Measurements from ENCODE around the gene H6PD. TPM values are rescaled to one million over a fixed set of nuclear protein-coding genes. Genes with fewer than 3 reads are reported as not detected.

Gene H6PD
- total RNA-seq, 1 donor from 2014 or later, result 36.2 TPM

DNA sequence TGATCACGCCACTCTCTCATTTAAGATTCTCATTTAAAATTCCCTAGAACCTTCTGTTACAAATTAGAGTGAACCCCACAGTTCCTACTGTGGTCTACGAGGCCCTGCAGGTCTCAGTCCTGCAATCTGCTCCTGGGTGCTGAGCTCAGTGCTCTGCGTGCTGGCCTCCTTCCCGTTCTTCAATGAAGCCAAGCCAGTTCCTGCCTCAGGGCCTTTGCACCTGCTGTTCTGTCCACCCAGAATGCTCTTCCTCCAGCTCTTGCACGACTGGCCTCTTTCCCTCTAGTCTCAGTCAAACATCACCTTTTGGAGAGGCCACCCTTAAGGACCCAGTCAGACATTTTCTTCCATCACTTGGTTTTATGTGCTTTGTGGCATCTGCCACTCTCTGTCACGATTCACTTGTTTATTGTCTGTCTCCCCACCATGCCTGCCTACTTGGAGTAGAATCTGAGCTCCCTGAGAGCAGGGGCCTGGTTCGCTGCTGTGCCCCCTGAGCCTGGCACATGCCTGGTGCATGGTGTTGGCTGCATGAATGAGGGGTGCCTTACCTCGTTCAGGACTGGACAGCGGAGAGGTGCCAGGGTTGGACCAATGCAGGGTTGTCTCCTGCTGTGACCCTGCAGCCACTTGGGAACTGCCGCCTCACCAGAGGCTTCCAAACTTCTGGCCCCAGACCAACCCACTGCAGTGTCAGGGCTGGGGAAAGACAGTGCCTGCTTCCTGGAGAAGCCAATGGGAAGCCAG is 9.7 kb upstream of the H6PD start:
- Mint-ChIP-seq H3K4me1 (ENCODE audit: low read depth) (no peaks in the 10 kb centered on the region), H3K27me3 (no peaks in the 10 kb centered on the region), H3K36me3 (ENCODE audit: insufficient read depth) (no peaks in the 10 kb centered on the region), H3K27ac (no peak overlapping the region), H3K4me3 (ENCODE audit: low read depth) (no peak overlapping the region), H3K9me3 (ENCODE audit: low read depth) (no peaks in the 10 kb centered on the region)
- TF ChIP-seq, protein P1, sequence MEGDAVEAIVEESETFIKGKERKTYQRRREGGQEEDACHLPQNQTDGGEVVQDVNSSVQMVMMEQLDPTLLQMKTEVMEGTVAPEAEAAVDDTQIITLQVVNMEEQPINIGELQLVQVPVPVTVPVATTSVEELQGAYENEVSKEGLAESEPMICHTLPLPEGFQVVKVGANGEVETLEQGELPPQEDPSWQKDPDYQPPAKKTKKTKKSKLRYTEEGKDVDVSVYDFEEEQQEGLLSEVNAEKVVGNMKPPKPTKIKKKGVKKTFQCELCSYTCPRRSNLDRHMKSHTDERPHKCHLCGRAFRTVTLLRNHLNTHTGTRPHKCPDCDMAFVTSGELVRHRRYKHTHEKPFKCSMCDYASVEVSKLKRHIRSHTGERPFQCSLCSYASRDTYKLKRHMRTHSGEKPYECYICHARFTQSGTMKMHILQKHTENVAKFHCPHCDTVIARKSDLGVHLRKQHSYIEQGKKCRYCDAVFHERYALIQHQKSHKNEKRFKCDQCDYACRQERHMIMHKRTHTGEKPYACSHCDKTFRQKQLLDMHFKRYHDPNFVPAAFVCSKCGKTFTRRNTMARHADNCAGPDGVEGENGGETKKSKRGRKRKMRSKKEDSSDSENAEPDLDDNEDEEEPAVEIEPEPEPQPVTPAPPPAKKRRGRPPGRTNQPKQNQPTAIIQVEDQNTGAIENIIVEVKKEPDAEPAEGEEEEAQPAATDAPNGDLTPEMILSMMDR (IDR thresholded peaks at IDR 0.05; ENCODE audit: unreplicated experiment), result no peak
- DNase-seq (ENCODE audit: low spot score, unreplicated experiment), result no peak

DNA sequence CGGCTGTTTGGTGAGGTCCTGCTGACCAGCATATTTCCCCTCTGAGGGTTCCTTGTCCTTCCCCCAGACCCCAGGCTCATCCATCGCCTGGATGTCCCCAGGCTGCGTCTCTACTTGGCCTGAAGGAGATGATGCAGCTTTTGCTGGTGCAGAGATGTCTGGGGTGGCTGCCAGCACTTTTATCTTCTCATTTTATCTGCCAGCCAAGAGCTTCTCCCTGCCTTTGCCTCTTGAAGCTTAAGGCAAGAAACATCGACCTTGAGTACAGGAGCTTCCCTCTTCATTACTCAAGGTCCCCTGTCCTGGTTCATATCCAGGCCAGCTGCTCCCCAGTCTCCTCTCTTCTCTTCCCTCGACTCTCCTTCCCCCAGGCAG is 9.2 kb upstream of the H6PD start:
- no peak overlapping the region for H3K4me3 Mint-ChIP-seq (ENCODE audit: low read depth)
- no peak overlapping the region for H3K27ac Mint-ChIP-seq
- H3K4me1 Mint-ChIP-seq (ENCODE audit: low read depth), result no peaks in the 10 kb centered on the region
- H3K9me3 Mint-ChIP-seq (ENCODE audit: low read depth), result no peaks in the 10 kb centered on the region
- no peaks in the 10 kb centered on the region for H3K27me3 Mint-ChIP-seq
- TF ChIP-seq, protein P1 (IDR thresholded peaks at IDR 0.05; ENCODE audit: unreplicated experiment), result no peak
- no peak for DNase-seq (ENCODE audit: low spot score, unreplicated experiment)
- H3K36me3 Mint-ChIP-seq (ENCODE audit: insufficient read depth), result no peaks in the 10 kb centered on the region

DNA sequence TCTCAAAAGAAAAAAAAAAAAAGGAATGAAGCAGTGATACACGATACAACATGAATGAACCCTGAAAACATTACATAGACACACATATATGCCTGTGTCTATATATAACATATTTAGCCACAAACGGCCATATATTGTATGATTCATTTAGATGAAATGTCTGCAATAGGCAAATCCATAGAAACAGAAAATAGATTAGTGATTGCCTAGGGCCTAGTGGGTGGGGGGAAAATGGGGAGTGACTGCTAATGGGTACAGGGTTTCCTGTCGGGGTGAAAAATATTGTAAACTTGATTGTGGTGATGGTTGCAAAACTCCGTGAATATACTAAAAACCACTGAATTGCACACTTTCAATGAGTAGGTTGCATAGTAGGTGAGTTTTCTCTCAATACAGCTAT is 6.0 kb upstream of the H6PD start:
- Mint-ChIP-seq H3K4me1 (ENCODE audit: low read depth) (no peaks in the 10 kb centered on the region), H3K4me3 (ENCODE audit: low read depth) (no peak overlapping the region), H3K36me3 (ENCODE audit: insufficient read depth) (no peaks in the 10 kb centered on the region), H3K27me3 (peaks cover 3% of the 10 kb centered on the region), H3K27ac (no peak overlapping the region), H3K9me3 (ENCODE audit: low read depth) (no peaks in the 10 kb centered on the region)
- TF ChIP-seq, protein P1 (IDR thresholded peaks at IDR 0.05; ENCODE audit: unreplicated experiment), result no peak
- no peak for DNase-seq (ENCODE audit: low spot score, unreplicated experiment)

DNA sequence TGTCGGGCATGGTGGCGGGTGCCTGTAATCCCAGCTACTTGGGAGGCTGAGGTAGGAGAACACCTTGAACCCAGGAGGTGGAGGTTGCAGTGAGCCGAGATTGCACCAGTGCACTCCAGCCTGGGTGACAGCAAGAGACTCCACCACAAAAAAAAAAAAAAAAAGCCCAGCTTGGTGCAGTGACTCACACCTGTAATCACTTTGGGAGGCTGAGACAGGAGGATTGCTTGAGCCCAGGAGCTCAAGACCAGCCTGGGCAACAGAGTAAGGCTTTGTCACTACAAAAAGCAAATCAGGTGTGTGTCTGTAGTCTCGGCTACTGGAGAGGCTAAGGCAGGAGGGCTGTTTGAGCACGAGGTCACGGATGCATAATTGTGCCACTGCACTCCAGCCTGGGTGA is 5.0 kb upstream of the H6PD start:
- Mint-ChIP-seq H3K36me3 (ENCODE audit: insufficient read depth) (no peaks in the 10 kb centered on the region), H3K4me1 (ENCODE audit: low read depth) (no peaks in the 10 kb centered on the region), H3K27me3 (peaks cover 3% of the 10 kb centered on the region), H3K9me3 (ENCODE audit: low read depth) (no peaks in the 10 kb centered on the region), H3K27ac (no peak overlapping the region), H3K4me3 (ENCODE audit: low read depth) (no peak overlapping the region)
- no peak for DNase-seq (ENCODE audit: low spot score, unreplicated experiment)
- TF ChIP-seq, protein P1 (IDR thresholded peaks at IDR 0.05; ENCODE audit: unreplicated experiment), result no peak

DNA sequence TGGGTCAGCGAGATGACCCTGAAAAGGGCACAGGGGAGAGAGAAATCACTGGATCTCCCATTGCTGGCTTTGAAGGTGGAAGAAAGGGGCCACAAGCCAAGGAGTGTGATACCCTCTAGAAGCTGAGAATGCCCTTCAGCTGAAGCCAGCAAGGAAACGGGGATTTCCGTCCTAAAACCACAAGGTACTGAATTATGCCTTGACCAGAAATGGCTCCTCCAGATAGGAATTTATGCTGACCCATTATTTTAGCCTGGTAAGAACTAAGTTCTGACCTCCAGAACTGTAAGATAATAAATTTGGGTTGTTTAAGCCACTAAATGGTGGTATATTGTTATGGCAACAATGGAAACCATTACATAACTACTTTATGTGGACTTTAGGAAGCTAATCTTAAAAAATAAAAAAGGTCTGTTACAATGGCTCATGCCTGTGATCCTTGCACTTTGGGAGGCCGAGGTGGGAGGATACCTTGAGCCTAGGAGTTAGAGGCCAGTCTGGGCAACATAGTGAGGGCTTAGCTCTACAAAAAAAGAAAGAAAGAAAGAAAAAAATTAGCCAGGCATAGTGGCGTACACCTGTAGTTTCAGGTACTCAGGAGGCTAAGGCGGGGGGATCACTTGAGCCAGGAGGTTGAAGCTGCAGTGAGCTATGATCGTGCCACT is 3.6 kb upstream of the H6PD start:
- Mint-ChIP-seq H3K27ac (no peak overlapping the region), H3K4me1 (ENCODE audit: low read depth) (no peaks in the 10 kb centered on the region), H3K4me3 (ENCODE audit: low read depth) (no peak overlapping the region), H3K9me3 (ENCODE audit: low read depth) (no peaks in the 10 kb centered on the region), H3K36me3 (ENCODE audit: insufficient read depth) (no peaks in the 10 kb centered on the region), H3K27me3 (peaks cover 3% of the 10 kb centered on the region)
- no peak for DNase-seq (ENCODE audit: low spot score, unreplicated experiment)
- TF ChIP-seq, protein P1 (IDR thresholded peaks at IDR 0.05; ENCODE audit: unreplicated experiment), result no peak
